GM19099 (cell line): Measurements from ENCODE around the gene RBFOX1.

Source experiments
- POLR2A ChIP-seq: IDR thresholded peaks from 3 replicates; pipeline ENCODE4 v1.6.1; 2011; ENCODE audit warnings: low read depth; ENCODE audit not compliant: insufficient read length; ENCODE audit errors: extremely low read depth

RBFOX1 gene

DNA sequence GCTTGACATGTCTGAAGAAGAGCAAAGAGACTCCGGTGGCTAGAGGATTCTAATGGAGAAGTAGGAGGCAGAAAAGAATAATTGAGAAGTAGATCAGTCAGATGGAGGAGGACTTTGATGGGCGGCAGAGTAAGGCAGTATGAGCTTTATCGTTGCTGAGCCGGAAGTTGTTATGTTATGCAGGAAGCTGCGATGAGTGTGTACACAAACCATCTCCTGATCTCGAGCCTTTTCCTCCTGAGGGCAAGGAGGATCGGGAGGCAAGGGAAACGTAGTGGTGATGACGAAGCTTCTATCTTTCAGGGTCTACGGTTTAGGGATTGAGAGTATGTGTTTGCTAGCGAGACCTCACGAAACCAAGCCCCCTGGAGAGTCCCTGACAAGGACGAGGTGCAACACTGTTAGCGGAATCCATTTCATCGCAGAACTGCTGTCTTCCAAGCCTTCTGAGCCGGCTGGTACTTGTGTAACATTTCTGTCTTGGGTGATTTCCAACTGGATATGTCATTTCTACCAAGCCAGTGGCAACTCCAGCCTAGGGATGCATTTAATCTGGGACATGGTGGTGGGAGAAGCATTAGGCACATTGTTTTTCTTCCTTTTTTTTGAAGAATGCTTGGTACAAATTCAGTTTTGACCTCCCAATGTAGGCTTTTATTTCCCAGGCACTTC, 45.5 kb downstream of the RBFOX1 start:
- no peak for TF ChIP-seq POLR2A

DNA sequence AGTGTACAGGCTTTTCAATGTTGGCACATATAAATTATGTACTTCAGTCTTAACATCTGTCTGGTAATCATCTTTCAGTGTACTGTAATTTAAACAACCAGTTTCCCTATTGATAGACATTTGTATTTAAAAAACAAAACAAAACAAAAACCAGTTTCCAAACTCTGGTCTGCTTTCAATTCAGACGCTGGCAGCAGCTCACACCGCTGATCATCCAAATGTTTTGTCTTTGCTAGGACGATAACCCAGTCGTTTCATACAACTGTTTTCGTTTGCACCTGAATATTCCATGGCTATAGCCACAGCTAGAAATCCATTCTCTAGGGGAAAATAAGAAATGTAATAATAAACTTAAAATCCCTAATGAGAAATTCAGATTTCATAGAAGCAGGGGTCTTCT, 47.8 kb downstream of the RBFOX1 start:
- no peak for TF ChIP-seq POLR2A

DNA sequence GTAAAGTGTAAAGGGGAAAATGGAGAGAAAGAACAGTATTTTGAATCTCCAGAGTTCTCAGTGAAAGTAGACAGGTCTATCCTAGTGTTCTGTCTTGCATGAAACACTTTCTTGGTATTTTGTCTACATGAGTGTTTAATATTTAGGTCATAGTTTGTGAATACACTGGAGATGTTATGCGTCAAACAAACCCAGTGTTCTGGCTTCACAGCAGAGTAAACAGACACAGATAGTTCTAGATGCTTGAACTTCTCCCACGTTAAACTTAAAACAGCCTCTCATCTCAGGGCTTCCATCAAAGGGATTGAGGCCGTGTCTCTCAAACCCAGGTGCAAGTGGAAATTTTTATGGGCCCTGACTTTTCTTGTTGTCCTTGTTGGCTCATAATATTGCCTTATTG, 48.3 kb downstream of the RBFOX1 start:
- no peak for TF ChIP-seq POLR2A

DNA sequence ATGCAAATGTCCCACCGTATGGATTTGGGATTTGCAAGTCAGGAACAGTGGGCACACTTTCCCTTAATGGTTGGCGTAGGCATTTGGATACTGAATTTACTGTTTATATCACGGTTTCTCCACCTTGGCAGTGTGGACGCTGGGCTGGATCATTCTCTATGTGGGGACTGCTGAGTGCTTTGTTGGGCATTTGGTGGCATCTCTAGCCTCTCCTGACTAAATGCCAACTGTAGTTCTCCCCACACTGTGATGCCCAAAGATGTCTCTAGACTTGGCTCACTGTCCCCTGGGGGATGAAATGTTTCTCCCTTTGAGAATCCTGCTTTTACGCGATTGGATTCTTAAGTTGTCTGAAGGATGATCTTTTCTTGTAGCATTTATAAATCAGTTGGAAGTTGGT, 49.0 kb downstream of the RBFOX1 start:
- no peak for TF ChIP-seq POLR2A

DNA sequence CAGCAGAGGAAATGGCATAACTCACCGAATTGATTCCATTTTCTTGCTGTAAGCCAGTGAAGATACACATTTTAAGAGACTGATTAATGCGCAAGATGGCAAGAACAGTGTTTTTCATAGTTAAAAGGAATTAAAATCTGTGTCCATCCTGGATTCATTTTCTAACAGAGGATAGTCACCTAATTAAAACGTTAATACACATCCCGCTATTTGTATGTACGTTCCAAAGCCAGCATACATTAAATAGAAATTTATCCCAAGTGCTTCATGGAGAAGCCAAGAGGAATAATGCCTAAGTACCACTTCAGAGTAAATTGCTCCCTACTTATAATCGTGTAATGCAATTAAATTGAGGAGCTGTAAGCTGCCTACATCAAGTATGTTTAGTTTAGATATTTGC, 49.9 kb downstream of the RBFOX1 start:
- TF ChIP-seq POLR2A = no peak

DNA sequence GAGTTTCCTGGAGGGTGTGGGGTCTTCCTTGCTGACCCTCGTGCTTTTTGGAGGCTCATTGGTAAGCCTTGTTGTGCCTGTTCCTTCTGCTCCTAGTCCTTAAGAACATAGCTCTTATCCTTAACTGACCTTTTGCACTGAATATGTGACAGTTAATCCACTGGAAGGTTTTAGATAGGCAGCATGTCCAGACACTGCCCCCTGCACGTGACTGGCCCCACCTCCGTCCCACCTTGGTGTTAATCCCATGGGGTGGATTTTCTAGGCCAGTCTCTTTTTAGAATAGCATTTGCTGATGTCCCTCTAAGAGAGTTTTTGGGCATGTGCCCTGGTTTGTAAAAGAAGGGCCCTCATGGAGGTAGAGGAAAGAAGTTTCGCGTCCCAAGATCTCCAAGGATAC, 58.3 kb downstream of the RBFOX1 start:
- no peak for TF ChIP-seq POLR2A

DNA sequence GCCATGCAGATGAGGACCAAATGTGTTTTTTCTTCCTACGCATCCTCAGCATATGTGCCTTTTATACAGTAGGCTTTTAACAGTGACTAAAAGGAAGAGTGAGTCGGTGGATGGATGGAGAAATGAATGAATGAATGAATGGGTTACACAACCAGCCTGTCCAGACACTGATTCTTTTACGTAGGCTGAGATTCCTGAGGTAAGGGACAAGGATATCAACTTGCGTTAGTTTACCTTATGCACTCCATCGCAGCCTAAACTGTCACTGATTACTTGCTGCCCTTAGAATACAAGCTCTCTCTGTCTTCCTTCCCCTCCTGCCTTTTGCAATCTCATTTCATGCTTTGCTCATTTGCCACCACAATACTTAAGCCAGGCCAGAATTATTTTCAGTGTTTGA, 59.0 kb downstream of the RBFOX1 start:
- no peak for TF ChIP-seq POLR2A

DNA sequence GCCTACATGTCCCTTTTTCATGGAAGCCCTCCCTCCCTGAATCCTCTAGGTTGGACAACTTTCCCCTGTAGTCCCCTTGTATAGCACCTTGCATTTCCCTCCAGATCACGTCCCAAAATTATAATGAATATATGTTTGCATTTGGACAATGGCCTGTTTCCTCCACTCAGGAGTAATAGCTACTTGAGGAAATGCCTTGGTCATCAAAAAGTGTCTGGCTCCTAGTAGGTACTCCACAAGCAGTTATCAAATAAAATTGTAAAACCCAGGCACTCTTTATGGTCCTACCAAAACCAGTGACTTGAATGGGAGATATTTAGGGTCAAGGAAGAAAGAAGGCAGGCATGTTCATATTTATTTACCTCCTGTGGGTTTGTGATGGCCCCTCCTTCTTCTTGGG, 59.6 kb downstream of the RBFOX1 start:
- no peak for TF ChIP-seq POLR2A

DNA sequence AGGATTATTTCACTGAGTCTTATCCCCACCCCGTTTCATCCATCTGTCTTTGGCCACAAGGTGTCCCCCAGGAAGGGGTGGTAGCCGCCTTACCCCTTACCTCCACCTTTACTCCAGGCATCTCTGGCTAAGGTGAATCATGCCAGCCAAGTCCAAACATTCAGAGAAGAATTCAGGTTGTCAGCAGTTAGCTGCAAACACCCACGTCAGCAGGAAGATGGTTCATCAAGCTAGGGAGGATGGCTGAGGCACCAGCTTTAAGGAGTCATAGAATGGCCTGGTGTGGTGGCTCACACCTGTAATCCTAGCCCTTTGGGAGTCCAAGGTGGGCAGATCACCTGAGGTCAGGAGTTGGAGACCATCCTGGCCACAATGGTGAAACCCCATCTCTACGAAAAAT, 61.0 kb downstream of the RBFOX1 start:
- no peak for TF ChIP-seq POLR2A

DNA sequence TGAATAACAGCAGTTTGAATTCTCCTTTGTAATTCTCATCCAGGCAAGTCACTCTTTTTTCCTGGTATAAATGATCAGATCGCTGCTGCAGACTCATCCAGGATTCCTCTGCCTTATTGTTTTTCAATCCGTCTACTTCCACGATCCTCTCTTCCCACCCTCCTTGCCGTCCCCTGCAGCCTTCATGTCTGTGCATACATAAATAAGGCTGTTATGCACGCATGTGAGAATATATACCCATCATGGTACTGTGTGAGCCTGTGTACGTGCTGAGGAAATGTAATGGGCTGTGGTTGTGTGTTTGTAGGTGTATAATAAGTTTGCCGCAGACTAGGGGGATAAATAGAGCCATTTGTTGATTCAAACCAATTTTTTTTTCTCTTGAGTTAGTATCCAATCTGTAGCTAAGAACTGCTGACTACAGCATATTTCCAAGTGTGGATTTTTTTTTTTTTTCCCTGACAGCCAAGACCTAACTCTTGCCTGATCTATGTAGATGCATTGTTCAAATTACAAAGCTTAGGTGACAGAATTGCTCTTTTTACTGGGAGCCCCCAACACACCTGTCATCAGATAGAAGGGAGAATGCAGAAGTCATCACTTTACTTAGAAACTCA, 62.2 kb downstream of the RBFOX1 start:
- TF ChIP-seq POLR2A = no peak

DNA sequence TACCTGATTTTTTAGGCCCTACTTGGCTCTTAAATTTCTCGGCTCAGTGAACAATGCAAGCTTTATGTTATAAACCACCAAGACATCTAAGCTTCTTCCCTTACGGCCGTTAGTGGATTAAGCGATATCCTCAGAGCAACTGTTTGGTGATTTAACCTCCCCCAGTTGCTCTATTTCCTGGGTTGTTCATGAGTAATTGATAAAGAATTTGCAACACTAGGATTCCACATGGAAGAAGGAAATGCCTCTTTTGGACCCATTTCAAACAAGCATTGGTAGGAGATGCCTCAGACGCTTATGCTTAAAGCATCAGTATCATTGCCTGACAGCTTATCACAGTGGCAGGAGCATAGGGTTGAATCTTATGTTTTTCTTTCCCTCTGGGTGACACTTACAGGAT, 65.3 kb downstream of the RBFOX1 start:
- TF ChIP-seq POLR2A = no peak

DNA sequence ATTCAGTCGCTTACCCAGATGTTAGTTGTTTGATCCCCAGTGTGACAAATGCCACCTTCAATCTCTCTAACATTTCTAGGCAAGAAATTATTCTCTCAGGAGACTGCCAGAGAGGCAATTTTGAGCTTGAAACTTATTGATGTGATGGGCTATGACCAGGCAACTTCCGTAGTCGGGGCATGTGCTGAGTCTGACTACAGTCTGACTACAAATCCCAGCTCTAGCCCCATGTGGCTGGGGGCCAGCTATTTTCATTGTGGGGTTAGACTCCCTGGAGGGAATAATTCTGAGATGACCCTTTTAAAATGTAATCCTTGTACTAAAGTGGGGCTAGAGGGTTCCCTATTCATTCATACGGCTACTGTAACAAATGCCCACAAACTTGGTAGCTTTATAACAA, 65.9 kb downstream of the RBFOX1 start:
- TF ChIP-seq POLR2A = no peak

DNA sequence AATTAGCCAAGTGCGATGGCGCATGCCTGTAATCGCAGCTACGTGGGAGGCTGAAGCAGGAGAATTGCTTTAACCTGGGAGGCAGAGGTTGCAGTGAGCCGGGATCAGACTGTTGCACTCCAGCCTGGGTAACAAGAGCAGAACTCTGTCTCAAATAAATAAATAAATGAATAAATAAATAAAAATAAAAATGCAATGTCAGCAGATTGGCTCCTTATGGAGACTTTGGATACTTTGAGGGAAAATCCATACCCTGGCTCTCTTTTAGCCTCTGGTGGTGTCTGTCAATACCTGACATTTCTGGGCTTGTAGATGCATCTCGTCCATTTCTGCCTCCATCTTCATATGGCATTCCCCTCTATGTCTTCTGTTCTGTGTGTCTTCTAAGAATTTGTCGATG, 66.7 kb downstream of the RBFOX1 start:
- no peak for TF ChIP-seq POLR2A

DNA sequence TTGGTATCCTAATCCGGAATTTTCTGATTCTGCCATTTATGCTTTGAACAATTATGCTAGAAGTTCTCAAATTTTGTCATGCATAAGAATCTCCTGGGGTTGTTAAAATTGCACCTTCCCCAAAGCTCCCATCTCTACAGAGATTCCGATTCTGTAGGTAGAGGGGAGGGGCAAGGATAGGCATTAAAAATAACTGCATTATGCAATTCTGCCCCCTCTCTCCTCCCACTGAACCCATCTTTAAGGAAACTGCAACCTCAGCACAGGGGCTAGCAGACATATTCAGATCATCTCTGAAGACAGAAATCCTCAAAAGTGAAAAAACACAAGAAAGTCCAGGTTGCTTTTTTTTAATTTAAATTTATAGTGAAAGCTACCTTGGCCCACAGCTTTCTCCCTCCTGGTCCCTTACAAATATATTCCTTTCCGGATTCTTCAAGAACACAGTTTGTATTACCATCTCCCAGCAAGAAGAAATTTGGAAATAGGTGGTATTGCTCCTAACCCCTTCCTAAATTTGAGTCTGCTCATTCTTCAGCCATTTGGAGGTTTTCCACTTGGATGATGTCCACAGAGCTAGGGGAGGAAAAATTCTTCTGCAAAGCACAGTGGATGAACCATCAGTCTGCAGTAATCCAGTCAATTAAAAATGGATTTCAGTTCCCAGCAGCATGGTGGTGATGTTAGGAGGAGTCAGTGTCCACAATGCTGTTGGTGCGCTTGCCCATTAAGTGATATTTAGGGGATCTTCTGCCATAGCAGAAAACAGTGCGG, 67.7 kb downstream of the RBFOX1 start:
- TF ChIP-seq POLR2A = no peak

DNA sequence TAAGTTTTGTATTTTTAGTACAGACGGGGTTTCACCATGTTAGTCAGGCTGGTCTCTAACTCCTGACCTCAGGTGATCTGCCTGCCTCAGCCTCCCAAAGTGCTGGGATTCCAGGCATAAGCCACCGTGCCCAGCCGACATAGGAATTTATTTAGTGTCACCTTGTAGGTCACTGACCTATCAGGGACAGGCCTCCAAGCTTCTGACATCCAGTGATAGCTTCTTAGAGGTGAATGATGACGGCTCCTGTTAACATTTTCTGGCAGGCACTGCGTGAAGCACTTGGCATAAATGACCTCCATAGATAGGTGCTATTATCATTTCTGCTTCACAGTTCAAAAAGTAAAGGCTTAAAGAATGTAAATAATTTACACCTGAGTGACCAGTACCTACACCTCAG, 71.6 kb downstream of the RBFOX1 start:
- TF ChIP-seq POLR2A = no peak

DNA sequence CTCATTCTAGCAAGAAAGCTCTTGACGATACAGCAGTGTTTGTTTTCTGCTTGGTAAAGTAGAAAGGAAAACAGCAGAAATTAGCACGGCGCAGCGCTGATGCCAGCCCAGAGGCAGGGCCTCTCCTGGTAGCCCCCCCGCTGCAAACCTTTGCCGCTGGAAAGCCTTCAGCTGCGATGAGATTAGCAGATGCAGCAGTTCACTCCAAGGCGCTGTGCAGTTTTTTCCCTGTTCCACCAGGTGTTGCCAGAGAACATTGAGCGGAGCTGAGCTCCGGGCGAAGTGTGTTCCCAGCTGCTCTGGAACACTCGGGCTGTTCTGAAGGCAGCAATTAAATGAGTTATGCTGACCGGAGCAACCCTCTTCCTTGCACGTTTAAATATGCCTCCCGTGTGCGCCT, 72.5 kb downstream of the RBFOX1 start:
- no peak for TF ChIP-seq POLR2A

DNA sequence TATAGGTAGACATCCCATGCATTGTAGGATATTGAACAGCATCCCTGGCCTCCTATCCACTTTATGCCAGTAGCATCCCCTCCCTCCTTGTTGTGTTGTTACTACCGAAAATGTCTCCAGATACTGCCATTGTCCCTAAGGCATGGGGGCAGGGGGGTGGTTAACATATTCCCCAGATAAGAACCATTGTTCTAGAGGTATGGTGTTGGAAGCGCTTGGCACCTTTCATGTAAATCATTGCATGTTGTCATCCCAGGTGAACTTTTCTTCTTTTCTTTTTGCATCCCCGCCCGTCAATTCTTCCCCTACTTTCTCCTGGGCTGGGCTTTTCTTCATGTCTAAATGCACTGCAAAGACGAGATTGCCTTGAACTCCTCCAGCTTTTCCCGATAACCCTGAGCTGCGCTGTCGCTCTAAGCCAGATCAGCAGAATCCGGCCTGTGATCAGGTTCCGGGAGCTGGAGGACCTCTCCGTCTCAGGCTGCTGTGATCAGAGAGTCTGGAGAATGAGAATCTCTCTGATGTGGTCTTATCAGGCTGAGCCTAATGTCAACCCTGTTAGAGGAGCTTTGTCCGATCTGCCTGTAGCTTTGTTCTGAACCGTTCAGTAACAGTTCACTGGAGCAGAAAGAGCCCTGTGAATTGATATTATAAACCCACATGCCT, 76.2 kb downstream of the RBFOX1 start:
- no peak for TF ChIP-seq POLR2A

DNA sequence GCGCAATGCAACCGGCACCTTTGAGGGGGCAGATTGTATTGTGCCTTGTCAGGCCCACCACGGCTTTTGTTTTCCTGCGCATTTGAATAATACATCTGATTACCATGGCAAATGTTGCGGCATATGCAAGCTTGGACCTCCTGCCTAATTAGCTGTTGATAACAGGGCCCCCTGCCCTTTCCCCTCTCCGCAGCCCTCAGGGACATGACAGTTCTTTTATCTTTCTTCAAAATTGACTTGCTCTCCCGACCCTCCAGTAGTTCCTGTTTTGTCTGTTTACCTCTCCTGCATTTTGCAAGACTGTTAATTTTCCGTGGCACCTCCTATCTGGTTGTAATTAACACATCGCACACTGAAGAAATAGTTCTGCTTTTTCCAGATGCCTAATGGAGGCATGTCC, 86.8 kb downstream of the RBFOX1 start:
- TF ChIP-seq POLR2A = no peak
